ENCODE measurements around the gene DBH.

GRCh38 chr9:133649194-133649593, 13.0 kb downstream of the DBH start:
- TF ChIP-seq EP300 (IDR thresholded peaks at IDR 0.05; ENCODE audit: borderline replicate concordance) = no peak
- TF ChIP-seq REST (IDR thresholded peaks at IDR 0.05; ENCODE audit: low read depth) = no peak
- no peak for TF ChIP-seq MAX (IDR thresholded peaks at IDR 0.05)
- TF ChIP-seq CEBPB (IDR thresholded peaks at IDR 0.05) = no peak

Measured in Ishikawa (cell line).